IMR-90 (cell line): ENCODE data around the gene IARS2. TPM values are rescaled to one million over a fixed set of nuclear protein-coding genes. Genes with fewer than 3 reads are reported as not detected.

Experiments used
- ATAC-seq: fragments of 200-7000 bp; cut with Tn5 transposase; 2 replicates; pipeline ENCODE4 v1.9.1; 2020; ENCODE audit warnings: low read depth, mild to moderate bottlenecking, moderate library complexity
- BruUV-seq: library from RNA; stranded (reverse); fragments of 400-500 nt; replicated peaks from 2 replicates; lab custom pipeline; 2021; lab: Mats Ljungman, UMichigan
- CTCF ChIA-PET: fragments of 300-600 bp; formaldehyde crosslinking; extraction: SDS; loops from one replicate; lab custom pipeline; 2021; ENCODE audit warnings: antibody characterized with exemption; lab: Yijun Ruan, JAX
- POLR2A ChIA-PET: fragments of 300-600 bp; sonication (Branson Sonifier 250); formaldehyde crosslinking; loops from one replicate; lab custom pipeline; 2022; ENCODE audit warnings: antibody characterized with exemption; ENCODE audit not compliant: unreplicated experiment; lab: Charles Lee
- DNase-seq: peaks from one replicate; pipeline ENCODE4 v3.0.0; 2013
- H2AFZ ChIP-seq: replicated peaks from 2 replicates; pipeline ENCODE3; 2013; ENCODE audit warnings: low read length, mild to moderate bottlenecking; ENCODE audit not compliant: poor library complexity
- H2AK5ac ChIP-seq: 2 replicates; pipeline ENCODE4 v1.6.1; 2013; ENCODE audit warnings: low read depth, low read length, inconsistent platforms
- H2AK9ac ChIP-seq: replicated peaks from 2 replicates; pipeline ENCODE3; 2013; ENCODE audit warnings: mild to moderate bottlenecking, low read depth, low read length, moderate library complexity; ENCODE audit not compliant: poor library complexity
- H2BK120ac ChIP-seq: 2 replicates; pipeline ENCODE4 v1.6.1; 2013; ENCODE audit warnings: low read depth, low read length, inconsistent platforms
- H2BK15ac ChIP-seq: 3 replicates; pipeline ENCODE4 v1.6.1; 2013; ENCODE audit warnings: low read depth, low read length, inconsistent platforms
- H2BK20ac ChIP-seq: 2 replicates; pipeline ENCODE4 v1.6.1; 2013; ENCODE audit warnings: low read depth, mild to moderate bottlenecking, inconsistent platforms, low read length, moderate library complexity
- H2BK5ac ChIP-seq: 2 replicates; pipeline ENCODE4 v1.6.1; 2013; ENCODE audit warnings: mild to moderate bottlenecking, low read depth, low read length, inconsistent platforms; ENCODE audit not compliant: poor library complexity, severe bottlenecking
- H3K14ac ChIP-seq: replicated peaks from 2 replicates; pipeline ENCODE4 v1.6.1; 2013; ENCODE audit warnings: low read depth, low read length, inconsistent platforms
- H3K18ac ChIP-seq: 2 replicates; pipeline ENCODE4 v1.6.1; 2013; ENCODE audit warnings: low read depth, low read length, control low read depth
- H3K23ac ChIP-seq: 2 replicates; pipeline ENCODE4 v1.6.1; 2013; ENCODE audit warnings: low read depth, low read length, inconsistent platforms
- H3K27ac ChIP-seq: 2 replicates; pipeline ENCODE4 v1.5.1; 2013; ENCODE audit warnings: mild to moderate bottlenecking, control low read depth, low read length; ENCODE audit not compliant: insufficient read depth
- H3K27me3 ChIP-seq: 2 replicates; pipeline ENCODE4 v1.6.1; 2013; ENCODE audit warnings: low read length; ENCODE audit not compliant: control insufficient read depth, insufficient read depth
- H3K36me3 ChIP-seq: 2 replicates; pipeline ENCODE4 v1.6.1; 2013; ENCODE audit warnings: low read length, mixed read lengths; ENCODE audit not compliant: control insufficient read depth, insufficient read depth
- H3K4ac ChIP-seq: 2 replicates; pipeline ENCODE4 v1.6.1; 2013; ENCODE audit warnings: low read depth, low read length, inconsistent platforms
- H3K4me1 ChIP-seq: 2 replicates; pipeline ENCODE4 v1.6.1; 2013; ENCODE audit warnings: low read length, mixed read lengths; ENCODE audit not compliant: control insufficient read depth, insufficient read depth
- H3K4me2 ChIP-seq: 2 replicates; pipeline ENCODE4 v1.6.1; 2013; ENCODE audit warnings: low read depth, mild to moderate bottlenecking, control low read depth, low read length, moderate library complexity
- H3K4me3 ChIP-seq: 2 replicates; pipeline ENCODE4 v1.5.1; 2013; ENCODE audit warnings: low read depth, mild to moderate bottlenecking, control low read depth, low read length, moderate library complexity; ENCODE audit not compliant: insufficient read depth
- H3K56ac ChIP-seq: 2 replicates; pipeline ENCODE4 v1.6.1; 2013; ENCODE audit warnings: low read length, inconsistent platforms; ENCODE audit not compliant: insufficient read depth; ENCODE audit errors: extremely low read depth
- H3K79me1 ChIP-seq, 2 experiments: 2 replicates each; pipeline ENCODE4 v1.6.1; 2013; ENCODE audit warnings: low read length in 2 of 2, inconsistent platforms in 1 of 2, low read depth in 1 of 2
- H3K9ac ChIP-seq: 2 replicates; pipeline ENCODE4 v1.6.1; 2013; ENCODE audit warnings: low read depth, low read length, control low read depth
- H3K9me1 ChIP-seq: 2 replicates; pipeline ENCODE4 v1.6.1; 2013; ENCODE audit warnings: low read length, inconsistent platforms; ENCODE audit not compliant: insufficient read depth
- H3K9me3 ChIP-seq: 2 replicates; pipeline ENCODE4 v1.6.1; 2013; ENCODE audit warnings: low read length; ENCODE audit not compliant: control insufficient read depth, insufficient read depth
- H4K20me1 ChIP-seq: 2 replicates; pipeline ENCODE4 v1.6.1; 2013; ENCODE audit warnings: low read length, inconsistent platforms; ENCODE audit not compliant: insufficient read depth
- H4K5ac ChIP-seq: 2 replicates; pipeline ENCODE4 v1.6.1; 2013; ENCODE audit warnings: mild to moderate bottlenecking, low read depth, low read length, control low read depth
- H4K8ac ChIP-seq, 2 experiments: 2 replicates each; pipeline ENCODE4 v1.6.1; 2013; ENCODE audit warnings: low read depth in 2 of 2, low read length in 2 of 2, control low read depth in 1 of 2, inconsistent platforms in 1 of 2
- H4K91ac ChIP-seq: 2 replicates; pipeline ENCODE4 v1.6.1; 2013; ENCODE audit warnings: low read depth, low read length, inconsistent platforms; ENCODE audit not compliant: insufficient read depth
- MXI1 ChIP-seq: IDR thresholded peaks from 2 replicates; pipeline ENCODE4 v1.6.1; 2012; ENCODE audit warnings: low read depth, mild to moderate bottlenecking, low read length, moderate library complexity, borderline replicate concordance
- POLR2A ChIP-seq: IDR thresholded peaks from 2 replicates; pipeline ENCODE4 v1.6.1; 2012; ENCODE audit warnings: mild to moderate bottlenecking, low read depth, low read length
- RAD21 ChIP-seq: IDR thresholded peaks from 2 replicates; pipeline ENCODE4 v1.6.1; 2012; ENCODE audit warnings: low read length, improper control_type of control experiment
- USF2 ChIP-seq: fragments of 150-350 bp; IDR thresholded peaks from 2 replicates; pipeline ENCODE4 v1.6.1; 2017; ENCODE audit warnings: mild to moderate bottlenecking, antibody characterized with exemption, low read length, low read depth
- WGBS, 2 experiments: methylation state at CpG; one replicate each; pipeline versions ENCODE4 v1.1.5 to v1.1.7; 2013; ENCODE audit warnings: missing lambda C conversion rate in 2 of 2; ENCODE audit not compliant: insufficient read length in 1 of 2; ENCODE audit errors: extremely low coverage in 2 of 2; 5-methylcytosine and 5-hydroxymethylcytosine counted together
- dilution Hi-C: fragments of 300-500 bp; cut with HindIII; formaldehyde crosslinking; loops from one replicate; pipeline ENCODE4 v1.14.3; 2018; ENCODE audit warnings: low sequenced_read_pairs; ENCODE audit not compliant: unreplicated experiment
- in situ Hi-C: fragments of 300-500 bp; cut with MboI; formaldehyde crosslinking; loops from 3 replicates; pipeline ENCODE4 v1.14.3; 2019; ENCODE audit warnings: low sequenced_read_pairs, inconsistent platforms, mixed read lengths
- intact Hi-C: fragments of 100-400 bp; cut with micrococcal nuclease; formaldehyde crosslinking; loops from 2 replicates; pipeline ENCODE4 v1.10.0; 2022
- polyA plus RNA-seq, 3 experiments: library from polyadenylated mRNA; depleted of rRNA; stranded (reverse); fragments of >200 nt; gene quantifications; 2 replicates each; pipeline ENCODE4 v1.2.3, GENCODE V29; 2012; ENCODE audit warnings: low replicate concordance in 1 of 3
- total RNA-seq: library from RNA; depleted of rRNA; stranded (reverse); fragments of >200 nt; gene quantifications from 2 replicates; pipeline ENCODE4 v1.2.3, GENCODE V29; 2012

Gene IARS2
- total and polyA plus RNA-seq, 2 of the 4 experiments (the other 2 are of a cell fraction) = 34.8 to 77.4 TPM

- H4K8ac ChIP-seq = no peak overlapping the region
- H2BK15ac ChIP-seq = no peak overlapping the region
- H3K14ac ChIP-seq = no peak overlapping the region
- H3K4me3 ChIP-seq = no peak overlapping the region
- H2AFZ ChIP-seq = no peak overlapping the region
- no peak overlapping the region for H2BK120ac ChIP-seq
- POLR2A ChIA-PET = no interaction called here
- H3K9me3 ChIP-seq = no peaks in the 10 kb centered on the region
- no peak for ATAC-seq
- H2BK5ac ChIP-seq = no peak overlapping the region
- no peak overlapping the region for H3K18ac ChIP-seq
- H3K27me3 ChIP-seq = no peaks in the 10 kb centered on the region
- TF ChIP-seq MXI1 (no peak), RAD21 (no peak), USF2 (no peak), POLR2A (no peak)
- no peak overlapping the region for H3K4me2 ChIP-seq
- H2AK9ac ChIP-seq = no peak overlapping the region
- H4K91ac ChIP-seq = no peak overlapping the region
- in situ Hi-C loops = no loop called here
- no peaks in the 10 kb centered on the region; a peak in 1 of 4 replicates for H3K79me1 ChIP-seq
- no TSS peak for BruUV-seq
- no peaks in the 10 kb centered on the region for H3K4me1 ChIP-seq
- no peak overlapping the region for H4K5ac ChIP-seq
- no peaks in the 10 kb centered on the region for H3K9me1 ChIP-seq
- intact Hi-C loops = loop anchor here (2.0 kb wide), 1 partner anchor 14 kb away; no protein-coding TSS in a partner anchor
- H2AK5ac ChIP-seq = no peak overlapping the region
- H3K4ac ChIP-seq = no peak overlapping the region
- H3K23ac ChIP-seq = no peak overlapping the region
- WGBS, 2 experiments = no CpG with 5 or more reads among the region's 2 CpGs
- H4K20me1 ChIP-seq = no peaks in the 10 kb centered on the region
- H2BK20ac ChIP-seq = no peak overlapping the region
- H3K56ac ChIP-seq = no peak overlapping the region
- peaks cover 18% of the 10 kb centered on the region for H3K36me3 ChIP-seq
- no peak overlapping the region for H3K27ac ChIP-seq
- no peak overlapping the region for H3K9ac ChIP-seq
- no peak for DNase-seq
- dilution Hi-C loops = no loop called here
- CTCF ChIA-PET = no interaction called here
These were observed 94.6 kb downstream of the IARS2 start for GRCh38 chr1:220188538-220188937.
